Stimulated activated CD4-positive, alpha-beta T cell treated with anti-CD3 and anti-CD28 coated beads, Interleukin-12 subunit alpha, Interleukin-12 subunit beta, amount 100 ng/mL, for 24 hours (primary cell): ENCODE data around the gene EPB41L1.

Source experiments
- DNase-seq, 2 experiments: peaks; one replicate each; pipeline ENCODE4 v3.0.0-alpha.2; 2020; ENCODE audit warnings: low read depth in 2 of 2

EPB41L1 gene

GRCh38 chr20:36281785-36282380, 127.3 kb downstream of the EPB41L1 start:
- no peak for DNase-seq
